ENCODE measurements around the gene LRFN3. TPM values are rescaled to one million over a fixed set of nuclear protein-coding genes. Genes with fewer than 3 reads are reported as not detected.

LRFN3 gene
- total and polyA plus RNA-seq, 10 of the 15 experiments (the other 5 are each of a cell fraction or from before 2014, with no cell fraction given) = 0.02 to 7.3 (median 2.0) TPM; not detected in 1

DNA sequence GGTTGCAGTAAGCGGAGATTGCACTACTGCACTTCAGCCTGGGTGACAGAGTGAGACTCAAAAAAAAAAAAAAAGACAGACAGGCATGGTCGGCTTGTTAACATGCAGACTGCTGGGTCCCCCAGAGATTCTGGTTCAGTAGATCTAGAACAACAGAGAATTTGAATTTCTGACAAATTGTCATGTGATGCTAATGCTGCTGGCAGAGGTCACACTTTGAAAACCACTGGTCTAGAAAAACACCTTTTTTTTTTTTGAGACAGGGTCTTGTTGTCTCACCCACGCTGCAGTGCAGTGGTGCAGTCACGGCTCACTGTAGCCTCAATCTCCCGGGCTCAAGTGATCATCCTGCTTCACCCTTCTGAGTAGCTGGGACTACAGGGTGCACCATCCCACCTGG, 7.7 kb upstream of the LRFN3 start (continued):
- TF ChIP-seq, protein P1, sequence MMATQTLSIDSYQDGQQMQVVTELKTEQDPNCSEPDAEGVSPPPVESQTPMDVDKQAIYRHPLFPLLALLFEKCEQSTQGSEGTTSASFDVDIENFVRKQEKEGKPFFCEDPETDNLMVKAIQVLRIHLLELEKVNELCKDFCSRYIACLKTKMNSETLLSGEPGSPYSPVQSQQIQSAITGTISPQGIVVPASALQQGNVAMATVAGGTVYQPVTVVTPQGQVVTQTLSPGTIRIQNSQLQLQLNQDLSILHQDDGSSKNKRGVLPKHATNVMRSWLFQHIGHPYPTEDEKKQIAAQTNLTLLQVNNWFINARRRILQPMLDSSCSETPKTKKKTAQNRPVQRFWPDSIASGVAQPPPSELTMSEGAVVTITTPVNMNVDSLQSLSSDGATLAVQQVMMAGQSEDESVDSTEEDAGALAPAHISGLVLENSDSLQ (IDR thresholded peaks at IDR 0.05) = peak; percentile 67; the same call in 1 of the 2 replicates
- TF ChIP-seq, protein P2, sequence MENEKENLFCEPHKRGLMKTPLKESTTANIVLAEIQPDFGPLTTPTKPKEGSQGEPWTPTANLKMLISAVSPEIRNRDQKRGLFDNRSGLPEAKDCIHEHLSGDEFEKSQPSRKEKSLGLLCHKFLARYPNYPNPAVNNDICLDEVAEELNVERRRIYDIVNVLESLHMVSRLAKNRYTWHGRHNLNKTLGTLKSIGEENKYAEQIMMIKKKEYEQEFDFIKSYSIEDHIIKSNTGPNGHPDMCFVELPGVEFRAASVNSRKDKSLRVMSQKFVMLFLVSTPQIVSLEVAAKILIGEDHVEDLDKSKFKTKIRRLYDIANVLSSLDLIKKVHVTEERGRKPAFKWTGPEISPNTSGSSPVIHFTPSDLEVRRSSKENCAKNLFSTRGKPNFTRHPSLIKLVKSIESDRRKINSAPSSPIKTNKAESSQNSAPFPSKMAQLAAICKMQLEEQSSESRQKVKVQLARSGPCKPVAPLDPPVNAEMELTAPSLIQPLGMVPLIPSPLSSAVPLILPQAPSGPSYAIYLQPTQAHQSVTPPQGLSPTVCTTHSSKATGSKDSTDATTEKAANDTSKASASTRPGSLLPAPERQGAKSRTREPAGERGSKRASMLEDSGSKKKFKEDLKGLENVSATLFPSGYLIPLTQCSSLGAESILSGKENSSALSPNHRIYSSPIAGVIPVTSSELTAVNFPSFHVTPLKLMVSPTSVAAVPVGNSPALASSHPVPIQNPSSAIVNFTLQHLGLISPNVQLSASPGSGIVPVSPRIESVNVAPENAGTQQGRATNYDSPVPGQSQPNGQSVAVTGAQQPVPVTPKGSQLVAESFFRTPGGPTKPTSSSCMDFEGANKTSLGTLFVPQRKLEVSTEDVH (IDR thresholded peaks at IDR 0.05; ENCODE audit: low read depth, partially characterized antibody) = peak; percentile 23
- TF ChIP-seq, protein P3, sequence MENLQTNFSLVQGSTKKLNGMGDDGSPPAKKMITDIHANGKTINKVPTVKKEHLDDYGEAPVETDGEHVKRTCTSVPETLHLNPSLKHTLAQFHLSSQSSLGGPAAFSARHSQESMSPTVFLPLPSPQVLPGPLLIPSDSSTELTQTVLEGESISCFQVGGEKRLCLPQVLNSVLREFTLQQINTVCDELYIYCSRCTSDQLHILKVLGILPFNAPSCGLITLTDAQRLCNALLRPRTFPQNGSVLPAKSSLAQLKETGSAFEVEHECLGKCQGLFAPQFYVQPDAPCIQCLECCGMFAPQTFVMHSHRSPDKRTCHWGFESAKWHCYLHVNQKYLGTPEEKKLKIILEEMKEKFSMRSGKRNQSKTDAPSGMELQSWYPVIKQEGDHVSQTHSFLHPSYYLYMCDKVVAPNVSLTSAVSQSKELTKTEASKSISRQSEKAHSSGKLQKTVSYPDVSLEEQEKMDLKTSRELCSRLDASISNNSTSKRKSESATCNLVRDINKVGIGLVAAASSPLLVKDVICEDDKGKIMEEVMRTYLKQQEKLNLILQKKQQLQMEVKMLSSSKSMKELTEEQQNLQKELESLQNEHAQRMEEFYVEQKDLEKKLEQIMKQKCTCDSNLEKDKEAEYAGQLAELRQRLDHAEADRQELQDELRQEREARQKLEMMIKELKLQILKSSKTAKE (IDR thresholded peaks at IDR 0.05; ENCODE audit: low read depth, poor library complexity, severe bottlenecking) = peak; percentile 80
- TF ChIP-seq, protein P4, sequence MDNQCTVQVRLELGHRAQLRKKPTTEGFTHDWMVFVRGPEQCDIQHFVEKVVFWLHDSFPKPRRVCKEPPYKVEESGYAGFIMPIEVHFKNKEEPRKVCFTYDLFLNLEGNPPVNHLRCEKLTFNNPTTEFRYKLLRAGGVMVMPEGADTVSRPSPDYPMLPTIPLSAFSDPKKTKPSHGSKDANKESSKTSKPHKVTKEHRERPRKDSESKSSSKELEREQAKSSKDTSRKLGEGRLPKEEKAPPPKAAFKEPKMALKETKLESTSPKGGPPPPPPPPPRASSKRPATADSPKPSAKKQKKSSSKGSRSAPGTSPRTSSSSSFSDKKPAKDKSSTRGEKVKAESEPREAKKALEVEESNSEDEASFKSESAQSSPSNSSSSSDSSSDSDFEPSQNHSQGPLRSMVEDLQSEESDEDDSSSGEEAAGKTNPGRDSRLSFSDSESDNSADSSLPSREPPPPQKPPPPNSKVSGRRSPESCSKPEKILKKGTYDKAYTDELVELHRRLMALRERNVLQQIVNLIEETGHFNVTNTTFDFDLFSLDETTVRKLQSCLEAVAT (IDR thresholded peaks at IDR 0.05) = 0 out of 2 replicates have a peak, but pooled peaks have one; percentile 23
- peak; percentile 71; the same call in 1 of the 2 replicates for TF ChIP-seq ZNF384 (IDR thresholded peaks at IDR 0.05; ENCODE audit: borderline replicate concordance, low read depth, low read length)

Data from GM12878 (cell line).